Endothelial cell of umbilical vein (primary cell): ENCODE measurements around the gene CUL3. TPM values are rescaled to one million over a fixed set of nuclear protein-coding genes. Genes with fewer than 3 reads are reported as not detected.

Source experiments
- BruUV-seq: library from RNA; stranded (reverse); fragments of 400-500 nt; replicated peaks from 2 replicates; lab custom pipeline; 2021; lab: Mats Ljungman, UMichigan
- CTCF ChIA-PET: fragments of 300-600, 350-600 bp; sonication (Branson Sonifier 250); formaldehyde crosslinking; loops from one replicate; lab custom pipeline; 2021; ENCODE audit warnings: antibody characterized with exemption, inconsistent platforms; lab: Charles Lee
- POLR2A ChIA-PET: fragments of 300-600, 350-600 bp; sonication (Branson Sonifier 250); formaldehyde crosslinking; loops from one replicate; lab custom pipeline; 2021; ENCODE audit warnings: antibody characterized with exemption, inconsistent platforms; lab: Charles Lee
- DNase-seq: peaks from one replicate; pipeline ENCODE4 v3.0.0-alpha.2; 2011; ENCODE audit warnings: low read depth, low spot score
- FAIRE-seq: peaks from 2 replicates; lab custom pipeline; 2011; peaks lifted over from hg19 to GRCh38; lab: Jason Lieb, UNC
- H2AFZ ChIP-seq: 2 replicates; pipeline ENCODE4 v1.6.0; 2012; ENCODE audit warnings: low read depth, low read length, control low read depth, inconsistent platforms
- H3K27ac ChIP-seq: 2 replicates; pipeline ENCODE4 v1.5.1; 2011; ENCODE audit warnings: low read depth, mild to moderate bottlenecking, control low read depth, low read length, moderate library complexity; ENCODE audit not compliant: insufficient read depth
- H3K27me3 ChIP-seq, 2 experiments: 2 replicates each; pipeline versions ENCODE4 v1.6.0 to v1.6.1; 2011; ENCODE audit warnings: low read length in 2 of 2, mixed read lengths in 1 of 2; ENCODE audit not compliant: control insufficient read depth in 2 of 2, insufficient read depth in 2 of 2
- H3K36me3 ChIP-seq, 2 experiments: 2 replicates in 1 of 2; 3 replicates in 1 of 2; pipeline ENCODE4 v1.5.1; 2011; ENCODE audit warnings: low read length in 2 of 2, mild to moderate bottlenecking in 1 of 2, moderate library complexity in 1 of 2; ENCODE audit not compliant: control insufficient read depth in 2 of 2, insufficient read depth in 2 of 2; ENCODE audit errors: extremely low read depth in 1 of 2
- H3K4me1 ChIP-seq: 3 replicates; pipeline ENCODE4 v1.5.1; 2011; ENCODE audit warnings: mild to moderate bottlenecking, low read length; ENCODE audit not compliant: control insufficient read depth, insufficient read depth; ENCODE audit errors: extremely low read depth
- H3K4me2 ChIP-seq: 2 replicates; pipeline ENCODE4 v1.6.1; 2011; ENCODE audit warnings: low read length, control low read depth, mixed read lengths; ENCODE audit not compliant: insufficient read depth
- H3K4me3 ChIP-seq, 3 experiments: fragments of 200-600 bp in 1 of 3; sonication (generic), shearing (Covaris generic) in 1 of 3; replicated peaks in 1 of 3; 2 replicates each; pipeline ENCODE4 v1.5.1; 2011 to 2016; ENCODE audit warnings: control low read depth in 3 of 3, low read length in 3 of 3, mild to moderate bottlenecking in 2 of 3, inconsistent platforms in 1 of 3, low read depth in 1 of 3, moderate library complexity in 1 of 3; ENCODE audit not compliant: insufficient read depth in 1 of 3
- H3K79me2 ChIP-seq: 2 replicates; pipeline ENCODE4 v1.6.0; 2012; ENCODE audit warnings: low read length, inconsistent platforms; ENCODE audit not compliant: control insufficient read depth, insufficient read depth
- H3K9ac ChIP-seq: replicated peaks from 2 replicates; pipeline ENCODE3; 2011; ENCODE audit warnings: low read length, control low read depth; ENCODE audit not compliant: insufficient read depth; ENCODE audit errors: extremely low read depth
- H3K9me1 ChIP-seq: replicated peaks from 3 replicates; pipeline ENCODE4 v1.6.0; 2011; ENCODE audit warnings: mild to moderate bottlenecking, low read length; ENCODE audit not compliant: control insufficient read depth, insufficient read depth; ENCODE audit errors: extremely low read depth
- H3K9me3 ChIP-seq: replicated peaks from 2 replicates; pipeline ENCODE4 v1.5.1; 2012; ENCODE audit warnings: low read length, inconsistent platforms; ENCODE audit not compliant: control insufficient read depth, insufficient read depth
- H4K20me1 ChIP-seq: replicated peaks from 2 replicates; pipeline ENCODE3; 2011; ENCODE audit warnings: mild to moderate bottlenecking, low read length; ENCODE audit not compliant: control insufficient read depth, insufficient read depth; ENCODE audit errors: extremely low read depth
- CTCF ChIP-seq, 2 donors: IDR thresholded peaks; 1 replicate in 1 of 2; 2 replicates in 1 of 2; pipeline ENCODE4 v1.5.1; 2011; ENCODE audit warnings: low read length in 2 of 2, mild to moderate bottlenecking in 2 of 2, moderate library complexity in 2 of 2, control low read depth in 1 of 2, inconsistent platforms in 1 of 2, low read depth in 1 of 2; ENCODE audit not compliant: insufficient read depth in 1 of 2; ENCODE audit errors: extremely low read depth in 1 of 2
- EZH2 ChIP-seq: IDR thresholded peaks from 2 replicates; pipeline ENCODE4 v1.6.1; 2012; ENCODE audit warnings: borderline replicate concordance, low read depth, mild to moderate bottlenecking, moderate library complexity, low read length, inconsistent platforms; ENCODE audit not compliant: severe bottlenecking
- FOS ChIP-seq: IDR thresholded peaks from 2 replicates; pipeline ENCODE4 v1.6.1; 2011; ENCODE audit warnings: mild to moderate bottlenecking, low read length, moderate library complexity, borderline replicate concordance; ENCODE audit not compliant: insufficient read depth
- GATA2 ChIP-seq: IDR thresholded peaks from 2 replicates; pipeline ENCODE4 v1.7.0; 2011; ENCODE audit warnings: low read depth, mild to moderate bottlenecking, moderate library complexity, mixed read lengths, low read length; ENCODE audit not compliant: insufficient read length, insufficient read depth
- JUN ChIP-seq: IDR thresholded peaks from 2 replicates; pipeline ENCODE4 v1.6.1; 2011; ENCODE audit warnings: borderline replicate concordance, low read depth; ENCODE audit not compliant: insufficient read length, insufficient read depth
- MAX ChIP-seq: IDR thresholded peaks from 2 replicates; pipeline ENCODE4 v1.6.1; 2011; ENCODE audit not compliant: insufficient read depth, insufficient read length
- MYC ChIP-seq: IDR thresholded peaks from one replicate; pipeline ENCODE4 v1.6.1; 2011; ENCODE audit warnings: mild to moderate bottlenecking, low read depth, low read length
- POLR2A ChIP-seq: IDR thresholded peaks from 2 replicates; pipeline ENCODE4 v1.6.1; 2012; ENCODE audit warnings: low read depth, mild to moderate bottlenecking, control low read depth, low read length
- POLR2AphosphoS5 ChIP-seq: IDR thresholded peaks from 2 replicates; pipeline ENCODE4 v1.6.1; 2012; ENCODE audit warnings: low read depth, mild to moderate bottlenecking, control low read depth, low read length, moderate library complexity; ENCODE audit not compliant: insufficient read depth
- dilution Hi-C: fragments of 300-500 bp; cut with MboI; formaldehyde crosslinking; loops from one replicate; pipeline ENCODE4 v1.15.0; 2019; ENCODE audit warnings: low sequenced_read_pairs; ENCODE audit not compliant: extremely low pct_ligation_motif_present
- intact Hi-C: fragments of 100-400 bp; cut with micrococcal nuclease; formaldehyde crosslinking; loops from one replicate; pipeline ENCODE4 v1.10.0; 2022
- polyA plus RNA-seq, 4 experiments: library from polyadenylated mRNA; depleted of rRNA in 3 of 4; stranded (reverse) in 3 of 4; unstranded in 1 of 4; fragments of >200 nt; gene quantifications; 2 replicates each; pipeline versions ENCODE4 v1.2.1 to v1.2.3, GENCODE V29; 2011 to 2012; ENCODE audit warnings: missing spikeins in 1 of 4
- total RNA-seq: library from RNA; stranded (reverse); gene quantifications from 2 replicates; pipeline ENCODE4 v1.2.3, GENCODE V29; 2021

Gene CUL3
- total and polyA plus RNA-seq, 2 donors (not counting 3 experiments of a cell fraction or from before 2014, with no cell fraction given): 22.7 to 82.3 TPM

GRCh38 chr2:224428787-224429440, 156.2 kb downstream of the CUL3 start:
- no peaks in the 10 kb centered on the region for H3K36me3 ChIP-seq
- H3K9ac ChIP-seq: no peak overlapping the region
- no peaks in the 10 kb centered on the region for H3K9me1 ChIP-seq
- no peaks in the 10 kb centered on the region for H3K79me2 ChIP-seq
- H3K4me3 ChIP-seq: no peak overlapping the region
- H4K20me1 ChIP-seq: no peaks in the 10 kb centered on the region
- FAIRE-seq (no peak), DNase-seq (peak; percentile 41)
- no peaks in the 10 kb centered on the region for H3K4me1 ChIP-seq
- intact Hi-C loops: no loop called here
- no peak overlapping the region for H2AFZ ChIP-seq
- ChIA-PET CTCF (interaction anchor here (0.6 to 1.0 kb wide), 2 partner anchors 15 to 31 kb away, joined by 3 read pairs; no protein-coding TSS in a partner anchor), POLR2A (no interaction called here)
- H3K9me3 ChIP-seq: no peaks in the 10 kb centered on the region
- TF ChIP-seq FOS (no peak), POLR2AphosphoS5 (no peak), POLR2A (no peak), MAX (no peak), MYC (no peak), JUN (no peak), GATA2 (no peak), CTCF (IDR thresholded peaks at IDR 0.05; ENCODE audit: extremely low read depth in 1 of 2, insufficient read depth in 1 of 2, low read depth in 1 of 2, low read length in 2 of 2) (no peak), EZH2 (no peak)
- no TSS peak for BruUV-seq
- H3K27ac ChIP-seq: no peak overlapping the region
- no peaks in the 10 kb centered on the region for H3K27me3 ChIP-seq
- H3K4me2 ChIP-seq: no peak overlapping the region
- dilution Hi-C loops: no loop called here
